ENCODE results near the gene IGF2BP2. TPM values are rescaled to one million over a fixed set of nuclear protein-coding genes. Genes with fewer than 3 reads are reported as not detected.

Gene IGF2BP2
- total and polyA plus RNA-seq, 9 of the 15 experiments (the other 6 are each of a cell fraction or from before 2014, with no cell fraction given) = 3.2 to 59.6 (median 30.5) TPM

DNA sequence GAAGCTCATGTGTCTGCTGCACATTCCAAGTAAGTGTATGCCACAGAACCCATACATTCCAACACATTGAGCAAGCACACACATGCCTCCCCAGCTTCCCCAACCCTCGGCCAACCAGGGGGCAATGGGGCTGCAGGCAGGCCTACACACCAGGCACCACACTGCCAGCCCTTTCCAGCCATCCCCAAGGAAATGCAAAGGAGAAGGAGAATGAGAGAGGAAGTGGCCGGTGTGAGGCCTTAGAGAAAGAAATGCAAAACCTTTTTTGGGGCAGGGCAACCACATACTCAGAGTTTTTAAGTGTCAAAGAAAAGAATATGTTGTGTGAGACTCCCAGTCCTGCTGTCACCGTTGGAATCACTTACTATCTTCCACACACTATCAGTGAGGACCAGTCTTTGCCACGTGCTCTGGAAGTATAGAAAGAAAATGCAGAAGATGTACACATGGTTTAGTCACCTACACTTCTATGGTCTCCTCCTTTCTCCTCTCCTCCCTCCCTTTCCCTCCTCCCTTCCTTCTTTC is 11.1 kb downstream of the IGF2BP2 start (continued):
- no peak for TF ChIP-seq DLX4 (CRISPR knock-in tag; IDR thresholded peaks at IDR 0.05)
- no peak for TF ChIP-seq SMARCC2 (IDR thresholded peaks at IDR 0.05; ENCODE audit: low read depth)
- no peak for TF ChIP-seq PHF20 (IDR thresholded peaks at IDR 0.05; ENCODE audit: partially characterized antibody)
- TF ChIP-seq KAT2B (IDR thresholded peaks at IDR 0.05; ENCODE audit: low read depth, low read length) = no peak
- no peak for TF ChIP-seq RFX7 (CRISPR knock-in tag; IDR thresholded peaks at IDR 0.05)
- TF ChIP-seq TBP (optimal IDR thresholded peaks at IDR 0.05; ENCODE audit: low read depth, low read length) = no peak
- TF ChIP-seq KDM2B (CRISPR knock-in tag; IDR thresholded peaks at IDR 0.05) = no peak
- no peak for TF ChIP-seq U2AF1 (optimal IDR thresholded peaks at IDR 0.05; ENCODE audit: low read depth, low read length)
- 0 out of 2 replicates have a peak, but pooled peaks have one; percentile 30 for TF ChIP-seq NFRKB (IDR thresholded peaks at IDR 0.05; ENCODE audit: low read depth)
- TF ChIP-seq ZNF444 (CRISPR knock-in tag; IDR thresholded peaks at IDR 0.05) = no peak
- TF ChIP-seq CEBPB (tag; IDR thresholded peaks at IDR 0.05) = no peak
- TF ChIP-seq, protein P1, sequence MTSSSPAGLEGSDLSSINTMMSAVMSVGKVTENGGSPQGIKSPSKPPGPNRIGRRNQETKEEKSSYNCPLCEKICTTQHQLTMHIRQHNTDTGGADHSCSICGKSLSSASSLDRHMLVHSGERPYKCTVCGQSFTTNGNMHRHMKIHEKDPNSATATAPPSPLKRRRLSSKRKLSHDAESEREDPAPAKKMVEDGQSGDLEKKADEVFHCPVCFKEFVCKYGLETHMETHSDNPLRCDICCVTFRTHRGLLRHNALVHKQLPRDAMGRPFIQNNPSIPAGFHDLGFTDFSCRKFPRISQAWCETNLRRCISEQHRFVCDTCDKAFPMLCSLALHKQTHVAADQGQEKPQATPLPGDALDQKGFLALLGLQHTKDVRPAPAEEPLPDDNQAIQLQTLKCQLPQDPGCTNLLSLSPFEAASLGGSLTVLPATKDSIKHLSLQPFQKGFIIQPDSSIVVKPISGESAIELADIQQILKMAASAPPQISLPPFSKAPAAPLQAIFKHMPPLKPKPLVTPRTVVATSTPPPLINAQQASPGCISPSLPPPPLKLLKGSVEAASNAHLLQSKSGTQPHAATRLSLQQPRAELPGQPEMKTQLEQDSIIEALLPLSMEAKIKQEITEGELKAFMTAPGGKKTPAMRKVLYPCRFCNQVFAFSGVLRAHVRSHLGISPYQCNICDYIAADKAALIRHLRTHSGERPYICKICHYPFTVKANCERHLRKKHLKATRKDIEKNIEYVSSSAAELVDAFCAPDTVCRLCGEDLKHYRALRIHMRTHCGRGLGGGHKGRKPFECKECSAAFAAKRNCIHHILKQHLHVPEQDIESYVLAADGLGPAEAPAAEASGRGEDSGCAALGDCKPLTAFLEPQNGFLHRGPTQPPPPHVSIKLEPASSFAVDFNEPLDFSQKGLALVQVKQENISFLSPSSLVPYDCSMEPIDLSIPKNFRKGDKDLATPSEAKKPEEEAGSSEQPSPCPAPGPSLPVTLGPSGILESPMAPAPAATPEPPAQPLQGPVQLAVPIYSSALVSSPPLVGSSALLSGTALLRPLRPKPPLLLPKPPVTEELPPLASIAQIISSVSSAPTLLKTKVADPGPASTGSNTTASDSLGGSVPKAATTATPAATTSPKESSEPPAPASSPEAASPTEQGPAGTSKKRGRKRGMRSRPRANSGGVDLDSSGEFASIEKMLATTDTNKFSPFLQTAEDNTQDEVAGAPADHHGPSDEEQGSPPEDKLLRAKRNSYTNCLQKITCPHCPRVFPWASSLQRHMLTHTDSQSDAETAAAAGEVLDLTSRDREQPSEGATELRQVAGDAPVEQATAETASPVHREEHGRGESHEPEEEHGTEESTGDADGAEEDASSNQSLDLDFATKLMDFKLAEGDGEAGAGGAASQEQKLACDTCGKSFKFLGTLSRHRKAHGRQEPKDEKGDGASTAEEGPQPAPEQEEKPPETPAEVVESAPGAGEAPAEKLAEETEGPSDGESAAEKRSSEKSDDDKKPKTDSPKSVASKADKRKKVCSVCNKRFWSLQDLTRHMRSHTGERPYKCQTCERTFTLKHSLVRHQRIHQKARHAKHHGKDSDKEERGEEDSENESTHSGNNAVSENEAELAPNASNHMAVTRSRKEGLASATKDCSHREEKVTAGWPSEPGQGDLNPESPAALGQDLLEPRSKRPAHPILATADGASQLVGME (CRISPR knock-in tag; IDR thresholded peaks at IDR 0.05) = no peak
- TF ChIP-seq BCL6 (CRISPR knock-in tag; IDR thresholded peaks at IDR 0.05) = no peak
- no peak for TF ChIP-seq ZNF717 (CRISPR knock-in tag; IDR thresholded peaks at IDR 0.05)
- no peak for TF ChIP-seq RBM25 (IDR thresholded peaks at IDR 0.05; ENCODE audit: low read depth, low read length, severe bottlenecking)
- TF ChIP-seq GTF3C2 (IDR thresholded peaks at IDR 0.05; ENCODE audit: borderline replicate concordance, extremely low read depth, insufficient read length) = no peak
- TF ChIP-seq, protein P2, sequence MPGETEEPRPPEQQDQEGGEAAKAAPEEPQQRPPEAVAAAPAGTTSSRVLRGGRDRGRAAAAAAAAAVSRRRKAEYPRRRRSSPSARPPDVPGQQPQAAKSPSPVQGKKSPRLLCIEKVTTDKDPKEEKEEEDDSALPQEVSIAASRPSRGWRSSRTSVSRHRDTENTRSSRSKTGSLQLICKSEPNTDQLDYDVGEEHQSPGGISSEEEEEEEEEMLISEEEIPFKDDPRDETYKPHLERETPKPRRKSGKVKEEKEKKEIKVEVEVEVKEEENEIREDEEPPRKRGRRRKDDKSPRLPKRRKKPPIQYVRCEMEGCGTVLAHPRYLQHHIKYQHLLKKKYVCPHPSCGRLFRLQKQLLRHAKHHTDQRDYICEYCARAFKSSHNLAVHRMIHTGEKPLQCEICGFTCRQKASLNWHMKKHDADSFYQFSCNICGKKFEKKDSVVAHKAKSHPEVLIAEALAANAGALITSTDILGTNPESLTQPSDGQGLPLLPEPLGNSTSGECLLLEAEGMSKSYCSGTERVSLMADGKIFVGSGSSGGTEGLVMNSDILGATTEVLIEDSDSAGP (CRISPR knock-in tag; IDR thresholded peaks at IDR 0.05) = no peak
- TF ChIP-seq PCBP1 (IDR thresholded peaks at IDR 0.05; ENCODE audit: low read depth, low read length, poor library complexity, severe bottlenecking) = no peak
